Psoas muscle (tissue), 8 donors: ENCODE results near the gene HOXA11. TPM values are rescaled to one million over a fixed set of nuclear protein-coding genes. Genes with fewer than 3 reads are reported as not detected.

Experiments used
- ATAC-seq, 4 donors: fragments of 200-7000 bp; cut with Tn5 transposase; one replicate each; pipeline ENCODE4 v1.9.1; 2020; ENCODE audit warnings: moderate library complexity in 3 of 4, mild to moderate bottlenecking in 2 of 4
- DNase-seq, 2 donors: peaks; one replicate each; pipeline ENCODE4 v3.0.0-alpha.2; 2020
- H3K27ac ChIP-seq: fragments of 200-600 bp; one replicate; pipeline ENCODE4 v1.8.0; 2022
- H3K27me3 ChIP-seq, 3 donors: fragments of 200-600 bp in 1 of 3; one replicate each; pipeline versions ENCODE4 v1.6.1 to v1.8.0; 2013 to 2022; ENCODE audit warnings: low read length in 2 of 3, mild to moderate bottlenecking in 2 of 3, moderate library complexity in 1 of 3; ENCODE audit not compliant: insufficient read depth in 3 of 3
- H3K36me3 ChIP-seq, 2 donors: fragments of 200-600 bp in 1 of 2; one replicate each; pipeline versions ENCODE4 v1.6.1 to v1.8.0; 2013 to 2022; ENCODE audit warnings: low read depth in 1 of 2, mild to moderate bottlenecking in 1 of 2, moderate library complexity in 1 of 2; ENCODE audit not compliant: insufficient read depth in 1 of 2
- H3K4me1 ChIP-seq: fragments of 200-600 bp; one replicate; pipeline ENCODE4 v1.8.0; 2022
- H3K4me3 ChIP-seq: fragments of 200-600 bp; one replicate; pipeline ENCODE4 v1.8.0; 2022; ENCODE audit warnings: mild to moderate bottlenecking
- H3K9me3 ChIP-seq: fragments of 200-600 bp; one replicate; pipeline ENCODE4 v1.8.0; 2022
- CTCF ChIP-seq: fragments of 200-600 bp; IDR thresholded peaks from one replicate; pipeline ENCODE4 v1.8.0; 2022; ENCODE audit warnings: antibody characterized with exemption
- WGBS, 3 donors: extraction: QIAGEN DNeasy Blood & Tissue Kit; methylation state at CpG; one replicate each; pipeline versions ENCODE4 v1.1.6 to v1.1.7; 2013; 5-methylcytosine and 5-hydroxymethylcytosine counted together
- intact Hi-C, 2 donors: fragments of 100-400 bp; cut with DNase I; formaldehyde crosslinking; loops; one replicate each; pipeline versions ENCODE4 v1.11.0 to v1.14.2; 2022
- polyA plus RNA-seq, 3 donors: library from polyadenylated mRNA; stranded (reverse); fragments of 200-250 nt; gene quantifications; one replicate each; pipeline ENCODE4 v1.2.3, GENCODE V29; 2013
- total RNA-seq, 4 donors: library from RNA; stranded (reverse); fragmentation: NEBNext Ultra II Directional in 2 of 4; extraction: Animal tissue kit (Norgen Biotek cat#: 25700) in 2 of 4; gene quantifications; one replicate each; pipeline versions ENCODE4 v1.2.1 to v1.2.4, GENCODE V29; 2021 to 2023
- donor health status: healthy with polysubstance abuse.
- donor health status: DM: no; HTN: no; CAD: no; lungs with moderate emphysema.
- donor health status: Bipolar disorder and iron deficiency.
- donor health status: healthy.
- donor health status: DM: yes; HTN: yes; CAD: no.
- donor health status: DM: no; HTN: no; CAD: no.
- donor health status: DM: no; HTN: no; CAD: no.
- donor health status: DM: yes; HTN: yes; CAD: no.

The HOXA11 gene
- total and polyA plus RNA-seq, 7 donors, result 0.08 to 1.1 (median 0.57) TPM; not detected in 3

GRCh38 chr7:27134392-27134791, 50.6 kb downstream of the HOXA11 start:
- WGBS, 3 donors, result 2 to 5% (median 3%) methylated on average over 2 of the region's 2 CpGs
- intact Hi-C loops, result no loop called here
- peak in 1 of 4 donors; percentile 47 for ATAC-seq
- no peak for TF ChIP-seq CTCF
- H3K9me3 ChIP-seq, result no peaks in the 10 kb centered on the region
- no peak for DNase-seq
- peak overlapping the region; percentile 69 for H3K27ac ChIP-seq
- no peaks in the 10 kb centered on the region for H3K36me3 ChIP-seq
- peaks cover 56% of the 10 kb centered on the region for H3K4me1 ChIP-seq
- peak overlapping the region; percentile 28 for H3K4me3 ChIP-seq
- H3K27me3 ChIP-seq, result no peaks in the 10 kb centered on the region

GRCh38 chr7:27133409-27134231, 51.4 kb downstream of the HOXA11 start:
- Histone ChIP-seq H3K27me3 (no peaks in the 10 kb centered on the region), H3K4me1 (peaks cover 62% of the 10 kb centered on the region), H3K9me3 (no peaks in the 10 kb centered on the region), H3K4me3 (peak overlapping the region; percentile 28), H3K36me3 (no peaks in the 10 kb centered on the region), H3K27ac (peak overlapping the region; percentile 69)
- no peak for DNase-seq
- TF ChIP-seq CTCF, result no peak
- intact Hi-C loops, result no loop called here
- no peak for ATAC-seq
- 56 to 63% (median 59%) methylated on average over 18 of the region's 18 CpGs for WGBS, 3 donors

- Histone ChIP-seq H3K4me3 (no peak overlapping the region), H3K4me1 (peaks cover 65% of the 10 kb centered on the region), H3K9me3 (no peaks in the 10 kb centered on the region), H3K36me3 (no peaks in the 10 kb centered on the region), H3K27ac (peak overlapping the region; percentile 69), H3K27me3 (no peaks in the 10 kb centered on the region)
- no peak for TF ChIP-seq CTCF
- intact Hi-C loops, result no loop called here
- no peak for ATAC-seq
- 63 to 80% (median 68%) methylated on average over 6 of the region's 6 CpGs for WGBS, 3 donors
- no peak for DNase-seq
Measured at GRCh38 chr7:27132978-27133377, 52.1 kb downstream of the HOXA11 start.

- no peak overlapping the region for H3K27ac ChIP-seq
- no peaks in the 10 kb centered on the region for H3K36me3 ChIP-seq
- intact Hi-C loops, result no loop called here
- no peak for ATAC-seq
- H3K27me3 ChIP-seq, result no peaks in the 10 kb centered on the region
- no peak overlapping the region for H3K4me3 ChIP-seq
- 78 to 92% (median 82%) methylated on average over 2 of the region's 2 CpGs for WGBS, 3 donors
- no peak for TF ChIP-seq CTCF
- peaks cover 67% of the 10 kb centered on the region for H3K4me1 ChIP-seq
- no peak for DNase-seq
- H3K9me3 ChIP-seq, result no peaks in the 10 kb centered on the region
Measured at GRCh38 chr7:27132214-27132613, 52.8 kb downstream of the HOXA11 start.
